ENCODE data around the gene RGS7BP.

DNA sequence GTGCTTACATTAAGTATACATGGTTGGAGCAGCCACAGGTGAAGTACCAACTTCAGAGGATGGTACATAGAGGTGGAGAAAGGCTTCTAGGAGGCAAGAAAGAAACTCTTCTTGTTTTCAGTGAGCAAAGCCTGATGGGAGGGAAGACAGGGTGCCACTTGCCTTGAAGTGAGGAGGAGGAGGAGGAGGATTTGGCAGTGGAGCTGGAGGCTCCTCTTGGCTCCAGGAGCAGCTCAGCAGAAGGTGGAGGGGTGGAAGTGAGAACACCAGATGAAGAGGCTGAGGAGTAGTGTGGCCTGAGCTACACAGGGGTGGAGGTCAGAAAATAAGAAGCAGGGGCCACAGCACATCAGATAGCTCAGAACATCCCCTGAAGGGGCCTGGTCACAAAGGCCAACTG is 93.4 kb downstream of the RGS7BP start:
- no peak for TF ChIP-seq EZH2 (IDR thresholded peaks at IDR 0.05; ENCODE audit: insufficient read depth, poor library complexity, severe bottlenecking)
- no peak for TF ChIP-seq EZH2phosphoT487 (IDR thresholded peaks at IDR 0.05; ENCODE audit: insufficient read depth, low read depth)
